ENCODE data around the gene ZNF768.

Gene ZNF768

GRCh38 chr16:30526137-30526822 is at the start of gene ZNF768:
Gene ZNF768, minus strand, starts transcription at chr16:30526566. Its CDS starts 153 bp downstream, at chr16:30526413.
- Histone ChIP-seq H3K27me3 (ENCODE audit: control insufficient read depth in 1 of 2, insufficient read depth in 2 of 2, low read length in 2 of 2) (no peaks in the 10 kb centered on the region), H3K4me3 (ENCODE audit: low read depth in 1 of 2, low read length in 2 of 2) (peak within 1 kb of the TSS; percentile 74 to 76), H3K4me1 (ENCODE audit: insufficient read depth, low read length) (peaks cover 13% of the 10 kb centered on the region), H3K27ac (ENCODE audit: low read depth, low read length) (peak within 1 kb of the TSS; percentile 95), H3K36me3 (ENCODE audit: insufficient read depth, low read length) (peaks cover 7% of the 10 kb centered on the region), H3K9me3 (ENCODE audit: low read length) (no peaks in the 10 kb centered on the region), H3K9ac (ENCODE audit: low read length) (peak within 1 kb of the TSS; percentile 81)

GRCh38 chr16:30574678-30575077 is 48.3 kb upstream of the ZNF768 start:
- Histone ChIP-seq H3K36me3 (ENCODE audit: insufficient read depth, low read length) (peaks cover 8% of the 10 kb centered on the region), H3K9me3 (ENCODE audit: low read length) (no peaks in the 10 kb centered on the region), H3K27ac (ENCODE audit: low read depth, low read length) (no peak overlapping the region), H3K4me1 (ENCODE audit: insufficient read depth, low read length) (peaks cover 11% of the 10 kb centered on the region), H3K27me3 (ENCODE audit: control insufficient read depth in 1 of 2, insufficient read depth in 2 of 2, low read length in 2 of 2) (no peaks in the 10 kb centered on the region), H3K9ac (ENCODE audit: low read length) (no peak overlapping the region), H3K4me3 (ENCODE audit: low read depth in 1 of 2, low read length in 2 of 2) (no peak overlapping the region)

GRCh38 chr16:30571445-30572322 is 45.3 kb upstream of the ZNF768 start, which contains the start of gene ZNF688:
Gene ZNF688, minus strand, starts transcription at chr16:30571714. Its CDS starts 85 bp downstream, at chr16:30571629.
- peak within 1 kb of the TSS; percentile 97 for H3K27ac ChIP-seq (ENCODE audit: low read depth, low read length)
- H3K9ac ChIP-seq (ENCODE audit: low read length), result peak within 1 kb of the TSS; percentile 80
- H3K4me1 ChIP-seq (ENCODE audit: insufficient read depth, low read length), result peaks cover 11% of the 10 kb centered on the region
- peak within 1 kb of the TSS; percentile 80 to 91 for H3K4me3 ChIP-seq (ENCODE audit: low read depth in 1 of 2, low read length in 2 of 2)
- H3K27me3 ChIP-seq (ENCODE audit: control insufficient read depth in 1 of 2, insufficient read depth in 2 of 2, low read length in 2 of 2), result no peaks in the 10 kb centered on the region
- no peaks in the 10 kb centered on the region for H3K36me3 ChIP-seq (ENCODE audit: insufficient read depth, low read length)
- H3K9me3 ChIP-seq (ENCODE audit: low read length), result no peaks in the 10 kb centered on the region

GRCh38 chr16:30570636-30571444 is 44.5 kb upstream of the ZNF768 start:
- Histone ChIP-seq H3K4me3 (ENCODE audit: low read depth in 1 of 2, low read length in 2 of 2) (peak overlapping the region; percentile 80 to 91), H3K27ac (ENCODE audit: low read depth, low read length) (peak overlapping the region; percentile 97), H3K9me3 (ENCODE audit: low read length) (no peaks in the 10 kb centered on the region), H3K27me3 (ENCODE audit: control insufficient read depth in 1 of 2, insufficient read depth in 2 of 2, low read length in 2 of 2) (no peaks in the 10 kb centered on the region), H3K9ac (ENCODE audit: low read length) (peak overlapping the region; percentile 80), H3K4me1 (ENCODE audit: insufficient read depth, low read length) (peaks cover 11% of the 10 kb centered on the region), H3K36me3 (ENCODE audit: insufficient read depth, low read length) (no peaks in the 10 kb centered on the region)

GRCh38 chr16:30569746-30570635 is 43.6 kb upstream of the ZNF768 start:
- no peaks in the 10 kb centered on the region for H3K36me3 ChIP-seq (ENCODE audit: insufficient read depth, low read length)
- no peak overlapping the region for H3K9ac ChIP-seq (ENCODE audit: low read length)
- H3K4me3 ChIP-seq (ENCODE audit: low read depth in 1 of 2, low read length in 2 of 2), result peak overlapping the region in 1 of 2 donors; percentile 80
- no peaks in the 10 kb centered on the region for H3K9me3 ChIP-seq (ENCODE audit: low read length)
- H3K27ac ChIP-seq (ENCODE audit: low read depth, low read length), result peak overlapping the region; percentile 97
- no peaks in the 10 kb centered on the region for H3K27me3 ChIP-seq (ENCODE audit: control insufficient read depth in 1 of 2, insufficient read depth in 2 of 2, low read length in 2 of 2)
- H3K4me1 ChIP-seq (ENCODE audit: insufficient read depth, low read length), result peaks cover 11% of the 10 kb centered on the region

- peaks cover 11% of the 10 kb centered on the region for H3K4me1 ChIP-seq (ENCODE audit: insufficient read depth, low read length)
- no peaks in the 10 kb centered on the region for H3K9me3 ChIP-seq (ENCODE audit: low read length)
- no peak overlapping the region for H3K4me3 ChIP-seq (ENCODE audit: low read depth in 1 of 2, low read length in 2 of 2)
- H3K27me3 ChIP-seq (ENCODE audit: control insufficient read depth in 1 of 2, insufficient read depth in 2 of 2, low read length in 2 of 2), result no peaks in the 10 kb centered on the region
- no peak overlapping the region for H3K27ac ChIP-seq (ENCODE audit: low read depth, low read length)
- no peak overlapping the region for H3K9ac ChIP-seq (ENCODE audit: low read length)
- no peaks in the 10 kb centered on the region for H3K36me3 ChIP-seq (ENCODE audit: insufficient read depth, low read length)
Measured at GRCh38 chr16:30569281-30569680, 42.9 kb upstream of the ZNF768 start.

GRCh38 chr16:30567991-30568638 is 41.7 kb upstream of the ZNF768 start:
- Histone ChIP-seq H3K27ac (ENCODE audit: low read depth, low read length) (no peak overlapping the region), H3K27me3 (ENCODE audit: control insufficient read depth in 1 of 2, insufficient read depth in 2 of 2, low read length in 2 of 2) (no peaks in the 10 kb centered on the region), H3K4me3 (ENCODE audit: low read depth in 1 of 2, low read length in 2 of 2) (no peak overlapping the region), H3K4me1 (ENCODE audit: insufficient read depth, low read length) (peaks cover 11% of the 10 kb centered on the region), H3K9me3 (ENCODE audit: low read length) (no peaks in the 10 kb centered on the region), H3K36me3 (ENCODE audit: insufficient read depth, low read length) (no peaks in the 10 kb centered on the region), H3K9ac (ENCODE audit: low read length) (no peak overlapping the region)

GRCh38 chr16:30567160-30567990 is 41.0 kb upstream of the ZNF768 start:
- Histone ChIP-seq H3K4me1 (ENCODE audit: insufficient read depth, low read length) (peaks cover 8% of the 10 kb centered on the region), H3K27ac (ENCODE audit: low read depth, low read length) (no peak overlapping the region), H3K9ac (ENCODE audit: low read length) (no peak overlapping the region)

GRCh38 chr16:30566531-30566930 is 40.2 kb upstream of the ZNF768 start:
- H3K9me3 ChIP-seq (ENCODE audit: low read length), result no peaks in the 10 kb centered on the region
- no peak overlapping the region for H3K9ac ChIP-seq (ENCODE audit: low read length)
- no peaks in the 10 kb centered on the region for H3K36me3 ChIP-seq (ENCODE audit: insufficient read depth, low read length)
- H3K27ac ChIP-seq (ENCODE audit: low read depth, low read length), result no peak overlapping the region
- no peak overlapping the region for H3K4me3 ChIP-seq (ENCODE audit: low read depth in 1 of 2, low read length in 2 of 2)
- no peaks in the 10 kb centered on the region for H3K27me3 ChIP-seq (ENCODE audit: control insufficient read depth in 1 of 2, insufficient read depth in 2 of 2, low read length in 2 of 2)
- peaks cover 5% of the 10 kb centered on the region for H3K4me1 ChIP-seq (ENCODE audit: insufficient read depth, low read length)

More at GRCh38 chr16:30567160-30567990, 41.0 kb upstream of the ZNF768 start:
- Histone ChIP-seq H3K9me3 (ENCODE audit: low read length) (no peaks in the 10 kb centered on the region), H3K27me3 (ENCODE audit: control insufficient read depth in 1 of 2, insufficient read depth in 2 of 2, low read length in 2 of 2) (no peaks in the 10 kb centered on the region), H3K36me3 (ENCODE audit: insufficient read depth, low read length) (no peaks in the 10 kb centered on the region), H3K4me3 (ENCODE audit: low read depth in 1 of 2, low read length in 2 of 2) (no peak overlapping the region)
